DOHH2 (cell line): ENCODE measurements around the gene RUFY1.

Source experiments
- CTCF ChIP-seq: fragments of 200-600 bp; sonication (generic); IDR thresholded peaks from one replicate; pipeline ENCODE4 v1.5.1; 2014; ENCODE audit warnings: antibody characterized with exemption, mild to moderate bottlenecking, low read depth, low read length; ENCODE audit not compliant: poor library complexity, severe bottlenecking
- EZH2phosphoT487 ChIP-seq: fragments of 200-600 bp; sonication (generic); IDR thresholded peaks from 2 replicates; pipeline ENCODE4 v1.6.1; 2017; ENCODE audit warnings: borderline replicate concordance, mild to moderate bottlenecking, antibody characterized with exemption, low read length, moderate library complexity, mixed read lengths

- TF ChIP-seq CTCF: no peak
- no peak for TF ChIP-seq EZH2phosphoT487
Measured at GRCh38 chr5:179615203-179615602, 64.8 kb downstream of the RUFY1 start.
